ENCODE measurements around the gene PLEKHO1. TPM values are rescaled to one million over a fixed set of nuclear protein-coding genes. Genes with fewer than 3 reads are reported as not detected.
"Not testable (repeated sequence)": the region's sequence is repeated elsewhere in the genome, so short reads cannot be mapped to it uniquely, and the experiment has no call there.

PLEKHO1 gene
- total and polyA plus RNA-seq, 2 experiments from 2014 or later: 26.9 to 30.7 TPM

DNA sequence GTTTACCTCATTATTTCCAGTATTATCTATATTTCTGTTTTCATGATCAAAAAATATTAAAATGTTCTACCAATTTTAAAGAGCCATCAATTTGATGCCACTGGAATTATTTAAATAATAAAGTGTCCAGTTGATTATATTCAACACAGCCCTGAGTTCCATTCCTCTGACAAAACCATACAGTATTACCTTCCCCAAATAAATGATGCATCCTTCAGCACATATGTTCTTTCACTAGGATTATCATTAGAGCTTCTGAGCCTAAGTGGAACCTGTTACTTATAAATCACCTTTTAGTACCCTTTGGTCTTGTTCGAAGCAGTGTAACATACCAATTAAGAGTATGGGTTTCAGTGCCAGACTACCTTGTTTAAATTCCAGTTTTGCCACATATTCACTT lies 17.3 kb upstream of the PLEKHO1 start:
- no peaks in the 10 kb centered on the region for H3K79me2 ChIP-seq (ENCODE audit: insufficient read depth)
- H3K4me1 ChIP-seq (ENCODE audit: insufficient read depth): peaks cover 15% of the 10 kb centered on the region
- H3K36me3 ChIP-seq (ENCODE audit: low read depth): no peaks in the 10 kb centered on the region
- H4K20me1 ChIP-seq (ENCODE audit: insufficient read depth): no peaks in the 10 kb centered on the region
- no peak overlapping the region for H3K9ac ChIP-seq
- WGBS, 2 experiments (ENCODE audit: low coverage in 1 of 2, low lambda C conversion rate in 2 of 2, missing lambda C conversion rate in 2 of 2): 50 to 60% methylated on average over 1 of the region's 1 CpG
- H3K4me3 ChIP-seq: no peak overlapping the region
- H2AFZ ChIP-seq: no peak overlapping the region
- no peak overlapping the region for H3K4me2 ChIP-seq (ENCODE audit: unreplicated experiment)
- no peak for DNase-seq
- TF ChIP-seq EZH2phosphoT487 (IDR thresholded peaks at IDR 0.05; ENCODE audit: insufficient read depth, low read depth) (no peak), EZH2 (IDR thresholded peaks at IDR 0.05; ENCODE audit: insufficient read depth, poor library complexity, severe bottlenecking) (no peak)
- H3K9me3 ChIP-seq (ENCODE audit: low read depth): no peaks in the 10 kb centered on the region
- no peaks in the 10 kb centered on the region for H3K27me3 ChIP-seq (replicated peaks; ENCODE audit: insufficient read depth)
- peaks cover 5% of the 10 kb centered on the region; the same call in 1 of the 2 replicates for H3F3A ChIP-seq (ENCODE audit: insufficient read depth)
- no peak overlapping the region for H3K27ac ChIP-seq
- in situ Hi-C loops (cut with MboI): no loop called here
- H3K9me2 ChIP-seq (ENCODE audit: insufficient read depth): no peaks in the 10 kb centered on the region

DNA sequence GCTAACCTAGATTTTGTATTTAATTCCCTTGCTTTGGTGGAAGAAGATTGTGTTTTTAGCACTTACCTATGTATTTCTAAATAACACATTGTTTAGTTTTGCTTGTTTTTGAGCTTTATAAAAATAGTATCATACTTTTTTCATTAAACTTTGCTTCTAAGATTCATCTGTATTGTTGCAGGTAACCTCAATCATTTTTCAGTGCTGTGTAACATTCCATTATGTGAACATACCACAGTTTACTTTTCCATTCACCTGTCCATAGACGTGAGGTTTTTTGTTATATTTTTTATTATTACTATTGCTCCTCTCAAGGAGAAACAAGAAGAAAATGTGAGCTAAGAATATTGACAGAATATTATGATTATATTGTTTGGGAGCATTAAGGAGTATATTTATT lies 15.2 kb upstream of the PLEKHO1 start:
- no peaks in the 10 kb centered on the region for H3K9me2 ChIP-seq (ENCODE audit: insufficient read depth)
- no peaks in the 10 kb centered on the region for H4K20me1 ChIP-seq (ENCODE audit: insufficient read depth)
- in situ Hi-C loops (cut with MboI): no loop called here
- no peak for DNase-seq
- TF ChIP-seq EZH2 (IDR thresholded peaks at IDR 0.05; ENCODE audit: insufficient read depth, poor library complexity, severe bottlenecking) (no peak), EZH2phosphoT487 (IDR thresholded peaks at IDR 0.05; ENCODE audit: insufficient read depth, low read depth) (no peak)
- no peak overlapping the region for H3K4me3 ChIP-seq
- H3K79me2 ChIP-seq (ENCODE audit: insufficient read depth): no peaks in the 10 kb centered on the region
- peaks cover 5% of the 10 kb centered on the region; the same call in 1 of the 2 replicates for H3F3A ChIP-seq (ENCODE audit: insufficient read depth)
- 97 to 98% methylated on average over 1 of the region's 1 CpG for whole genome bisulfite sequencing, 2 experiments (ENCODE audit: low coverage in 1 of 2, low lambda C conversion rate in 2 of 2, missing lambda C conversion rate in 2 of 2)
- H3K9me3 ChIP-seq (ENCODE audit: low read depth): no peaks in the 10 kb centered on the region
- no peak overlapping the region for H3K9ac ChIP-seq
- peaks cover 9% of the 10 kb centered on the region; the same call in 1 of the 2 replicates for H3K4me1 ChIP-seq (ENCODE audit: insufficient read depth)
- H2AFZ ChIP-seq: no peak overlapping the region
- no peaks in the 10 kb centered on the region for H3K27me3 ChIP-seq (replicated peaks; ENCODE audit: insufficient read depth)
- H3K27ac ChIP-seq: no peak overlapping the region
- no peaks in the 10 kb centered on the region for H3K36me3 ChIP-seq (ENCODE audit: low read depth)
- no peak overlapping the region for H3K4me2 ChIP-seq (ENCODE audit: unreplicated experiment)

DNA sequence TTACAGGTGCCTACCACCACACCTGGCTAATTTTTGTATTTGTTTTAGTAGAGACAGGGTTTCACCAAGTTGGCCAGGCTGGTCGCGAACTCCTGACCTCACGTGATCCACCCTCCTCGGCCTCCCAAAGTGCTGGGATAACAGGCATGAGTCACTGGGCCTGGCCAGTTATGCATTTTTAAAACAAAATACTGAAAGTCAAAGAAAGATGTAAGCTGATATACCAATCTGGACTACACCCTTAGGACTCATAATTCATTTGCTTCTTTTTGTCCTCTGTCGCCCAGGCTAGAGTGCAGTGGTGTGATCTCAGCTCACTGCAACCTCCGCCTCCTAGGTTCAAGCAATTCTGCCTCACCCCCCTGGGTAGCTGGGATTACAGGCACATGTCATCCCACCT lies 14.3 kb upstream of the PLEKHO1 start:
- in situ Hi-C loops (cut with MboI); H3K27ac ChIP-seq; H2AFZ ChIP-seq; H3K4me1 ChIP-seq (ENCODE audit: insufficient read depth); H3F3A ChIP-seq (ENCODE audit: insufficient read depth); H3K79me2 ChIP-seq (ENCODE audit: insufficient read depth); H4K20me1 ChIP-seq (ENCODE audit: insufficient read depth); H3K9ac ChIP-seq; H3K27me3 ChIP-seq (replicated peaks; ENCODE audit: insufficient read depth); H3K9me3 ChIP-seq (ENCODE audit: low read depth); H3K36me3 ChIP-seq (ENCODE audit: low read depth); H3K4me2 ChIP-seq (ENCODE audit: unreplicated experiment); H3K4me3 ChIP-seq; H3K9me2 ChIP-seq (ENCODE audit: insufficient read depth): not testable (repeated sequence)
- DNase-seq: peak; percentile 18
- 85% methylated on average over 6 of the region's 6 CpGs for WGBS, 2 experiments (ENCODE audit: low coverage in 1 of 2, low lambda C conversion rate in 2 of 2, missing lambda C conversion rate in 2 of 2)

DNA sequence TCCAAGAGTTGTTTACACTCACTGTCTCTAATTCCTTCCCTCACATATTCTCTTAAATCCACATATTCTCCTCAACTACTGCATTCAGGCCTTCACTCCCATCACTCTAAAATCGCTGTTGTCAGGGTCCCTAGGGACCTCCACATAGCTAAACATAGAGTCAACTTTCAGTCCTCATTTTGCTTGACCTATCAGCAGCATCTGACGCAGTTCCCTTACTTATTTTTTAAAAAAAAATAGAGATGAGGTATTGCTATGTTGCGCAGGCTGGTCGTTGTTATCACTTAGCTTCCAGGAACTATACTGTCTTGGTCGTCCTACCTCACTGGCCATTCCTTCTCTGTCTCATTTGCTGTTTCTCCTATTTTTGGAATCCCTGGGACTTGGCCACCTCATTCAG lies 11.7 kb upstream of the PLEKHO1 start:
- WGBS, 2 experiments (ENCODE audit: low coverage in 1 of 2, low lambda C conversion rate in 2 of 2, missing lambda C conversion rate in 2 of 2): 68 to 70% methylated on average over 5 of the region's 5 CpGs
- Histone ChIP-seq H3K36me3 (ENCODE audit: low read depth) (no peaks in the 10 kb centered on the region), H2AFZ (no peak overlapping the region), H3K79me2 (ENCODE audit: insufficient read depth) (no peaks in the 10 kb centered on the region), H3K27ac (no peak overlapping the region), H3K9me2 (ENCODE audit: insufficient read depth) (no peaks in the 10 kb centered on the region), H4K20me1 (ENCODE audit: insufficient read depth) (no peaks in the 10 kb centered on the region), H3K9me3 (ENCODE audit: low read depth) (no peaks in the 10 kb centered on the region), H3K4me2 (ENCODE audit: unreplicated experiment) (no peak overlapping the region), H3K4me1 (ENCODE audit: insufficient read depth) (peaks cover 11% of the 10 kb centered on the region; the same call in 1 of the 2 replicates), H3K27me3 (replicated peaks; ENCODE audit: insufficient read depth) (no peaks in the 10 kb centered on the region), H3K9ac (no peak overlapping the region), H3K4me3 (no peak overlapping the region), H3F3A (ENCODE audit: insufficient read depth) (0 out of 2 replicates have a peak, but pooled peaks cover 10% of the 10 kb centered on the region)
- in situ Hi-C loops (cut with MboI): no loop called here
- TF ChIP-seq EZH2 (IDR thresholded peaks at IDR 0.05; ENCODE audit: insufficient read depth, poor library complexity, severe bottlenecking): no peak
- no peak for TF ChIP-seq EZH2phosphoT487 (IDR thresholded peaks at IDR 0.05; ENCODE audit: insufficient read depth, low read depth)
- DNase-seq: no peak

DNA sequence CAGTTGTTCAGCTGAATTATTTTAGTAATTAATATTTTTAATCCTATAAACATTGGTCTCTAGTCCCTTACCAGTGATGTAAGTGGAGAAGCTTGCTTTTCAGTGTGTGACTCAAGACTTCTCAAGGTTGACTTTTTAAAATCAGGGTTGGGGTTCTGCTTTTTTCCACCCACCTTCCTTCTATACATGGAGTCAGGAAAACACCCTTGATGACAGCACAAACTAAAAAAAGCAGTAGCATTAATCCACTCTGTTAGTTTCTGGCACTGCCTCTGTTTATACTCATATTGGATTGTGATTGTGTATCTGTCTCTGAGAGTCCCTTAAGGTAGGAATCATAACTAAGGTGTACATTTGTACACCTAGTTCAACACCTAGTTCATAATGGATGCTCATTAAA lies 8.3 kb upstream of the PLEKHO1 start:
- H3K9me2 ChIP-seq (ENCODE audit: insufficient read depth): no peaks in the 10 kb centered on the region
- H3K36me3 ChIP-seq (ENCODE audit: low read depth): no peaks in the 10 kb centered on the region
- DNase-seq: no peak
- H3K27me3 ChIP-seq (replicated peaks; ENCODE audit: insufficient read depth): no peaks in the 10 kb centered on the region
- no peak overlapping the region for H3K4me3 ChIP-seq
- H4K20me1 ChIP-seq (ENCODE audit: insufficient read depth): no peaks in the 10 kb centered on the region
- TF ChIP-seq EZH2 (IDR thresholded peaks at IDR 0.05; ENCODE audit: insufficient read depth, poor library complexity, severe bottlenecking) (no peak), EZH2phosphoT487 (IDR thresholded peaks at IDR 0.05; ENCODE audit: insufficient read depth, low read depth) (no peak)
- in situ Hi-C loops (cut with MboI): no loop called here
- peaks cover 7% of the 10 kb centered on the region; the same call in 1 of the 2 replicates for H3K4me1 ChIP-seq (ENCODE audit: insufficient read depth)
- no peak overlapping the region for H3K27ac ChIP-seq
- no peak overlapping the region for H3K9ac ChIP-seq
- no peaks in the 10 kb centered on the region for H3K9me3 ChIP-seq (ENCODE audit: low read depth)
- no peaks in the 10 kb centered on the region for H3K79me2 ChIP-seq (ENCODE audit: insufficient read depth)
- 0 out of 2 replicates have a peak, but pooled peaks cover 10% of the 10 kb centered on the region for H3F3A ChIP-seq (ENCODE audit: insufficient read depth)
- H2AFZ ChIP-seq: no peak overlapping the region
- H3K4me2 ChIP-seq (ENCODE audit: unreplicated experiment): no peak overlapping the region

Measured in GM23248 (cell line).